Activated CD8-positive, alpha-beta memory T cell treated with anti-CD3 and anti-CD28 coated beads, Interleukin-2, amount 10 ng/mL, durations not matched to agents 7 days and 5 days (primary cell): Measurements from ENCODE around the gene LBH. TPM values are rescaled to one million over a fixed set of nuclear protein-coding genes. Genes with fewer than 3 reads are reported as not detected.

ENCODE experiments used
- ATAC-seq: fragments of 150-1000 bp; cut with Tn5 transposase; one replicate; pipeline ENCODE4 v1.10.0; 2021; ENCODE audit warnings: moderate library complexity
- CTCF ChIA-PET: fragments of 350-600 bp; sonication (Branson Sonifier 250); formaldehyde crosslinking; loops from one replicate; lab custom pipeline; 2021; ENCODE audit warnings: antibody characterized with exemption; lab: Charles Lee
- DNase-seq: peaks from one replicate; pipeline ENCODE4 v3.0.0-alpha.2; 2020
- H3K27ac Mint-ChIP-seq: one replicate; pipeline ENCODE4 v1.8.0; 2021; ENCODE audit warnings: mild to moderate bottlenecking, mixed read lengths
- H3K27me3 Mint-ChIP-seq: one replicate; pipeline ENCODE4 v1.8.0; 2021; ENCODE audit warnings: mixed read lengths
- H3K36me3 Mint-ChIP-seq: one replicate; pipeline ENCODE4 v1.8.0; 2021; ENCODE audit warnings: mild to moderate bottlenecking, mixed read lengths
- H3K4me1 Mint-ChIP-seq: one replicate; pipeline ENCODE4 v1.8.0; 2021; ENCODE audit warnings: mixed read lengths
- H3K4me3 Mint-ChIP-seq: one replicate; pipeline ENCODE4 v1.8.0; 2021; ENCODE audit warnings: mild to moderate bottlenecking, moderate library complexity, mixed read lengths
- H3K9me3 Mint-ChIP-seq: one replicate; pipeline ENCODE4 v1.8.0; 2022; ENCODE audit warnings: low read depth, mixed read lengths
- total RNA-seq, 2 experiments: library from RNA; stranded (reverse); gene quantifications; one replicate each; pipeline ENCODE4 v1.2.3, GENCODE V29; 2021

The LBH gene
- total RNA-seq, 2 experiments from 2014 or later = 68.5 to 71.5 TPM

DNA sequence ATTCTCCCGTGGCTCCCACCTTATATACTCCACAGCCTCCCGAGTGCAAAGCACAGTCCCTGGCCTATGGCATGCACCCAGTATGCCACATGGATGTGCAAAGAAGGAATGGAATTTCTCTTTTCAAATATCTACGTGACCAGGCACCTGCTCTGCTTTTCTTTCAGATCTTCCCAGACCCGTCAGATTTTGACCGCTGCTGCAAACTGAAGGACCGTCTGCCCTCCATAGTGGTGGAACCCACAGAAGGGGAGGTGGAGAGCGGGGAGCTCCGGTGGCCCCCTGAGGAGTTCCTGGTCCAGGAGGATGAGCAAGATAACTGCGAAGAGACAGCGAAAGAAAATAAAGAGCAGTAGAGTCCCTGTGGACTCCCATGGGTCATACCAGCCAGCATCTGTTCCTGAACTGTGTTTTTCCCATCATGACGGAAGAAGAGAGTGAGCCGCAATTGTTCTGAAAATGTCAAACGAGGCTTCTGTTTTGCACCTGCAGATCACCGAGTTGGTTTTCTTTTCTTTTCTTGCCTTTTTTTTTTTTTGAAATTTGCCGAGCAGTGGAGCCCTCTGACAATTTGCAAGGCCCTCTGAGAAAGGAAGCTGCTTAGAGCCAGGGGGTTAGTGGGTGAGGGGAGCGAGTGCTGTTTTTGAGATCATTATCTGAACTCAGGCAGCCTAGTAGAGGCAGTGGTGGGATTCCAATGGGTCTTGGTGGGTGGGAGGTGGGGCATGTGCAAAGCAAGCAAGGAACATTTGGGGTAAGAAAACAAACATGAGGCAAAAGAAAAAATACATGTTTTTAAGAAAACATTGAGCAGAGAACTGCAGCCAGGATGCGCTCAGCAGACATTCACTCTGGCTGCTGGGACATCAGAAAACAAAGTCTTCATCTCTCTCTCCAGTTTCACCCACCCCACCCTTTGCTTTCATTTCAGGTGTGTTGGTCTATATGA, 26.2 kb downstream of the LBH start:
- Mint-ChIP-seq H3K4me1 (peaks cover 85% of the 10 kb centered on the region), H3K27ac (peak overlapping the region; percentile 72), H3K9me3 (peaks cover 7% of the 10 kb centered on the region), H3K27me3 (no peaks in the 10 kb centered on the region), H3K4me3 (no peak overlapping the region), H3K36me3 (peaks cover 62% of the 10 kb centered on the region)
- ATAC-seq (no peak), DNase-seq (no peak)
- CTCF ChIA-PET = interaction anchor here (2.2 to 6.3 kb wide), 2 partner anchors 8 to 19 kb away, joined by 6 to 38 read pairs; no protein-coding TSS in a partner anchor

DNA sequence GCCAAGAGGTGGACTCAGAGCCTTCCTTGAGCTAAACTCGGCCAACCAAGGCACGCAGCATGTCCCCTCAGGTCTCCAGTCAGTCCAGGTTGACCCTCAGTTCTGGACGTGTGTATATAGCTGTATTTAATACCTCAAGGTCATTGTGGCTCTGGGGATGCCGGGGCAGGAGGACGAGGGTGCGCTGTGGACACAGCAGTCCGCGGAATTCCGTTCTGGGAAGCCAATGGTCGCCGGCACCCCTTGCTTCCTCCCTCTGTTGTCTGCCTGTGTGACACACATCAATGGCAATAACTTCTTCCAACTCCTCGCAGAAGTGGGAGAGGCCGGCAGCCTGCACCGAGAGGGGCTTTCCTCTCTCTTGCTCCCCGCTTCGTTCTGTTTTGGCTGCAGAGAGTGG, 27.7 kb downstream of the LBH start:
- no peak for DNase-seq
- CTCF ChIA-PET = interaction anchor here (1.6 kb wide), 1 partner anchor 453 kb away, joined by 3 read pairs; no protein-coding TSS in a partner anchor
- peaks cover 73% of the 10 kb centered on the region for H3K4me1 Mint-ChIP-seq
- H3K36me3 Mint-ChIP-seq = peaks cover 66% of the 10 kb centered on the region
- peaks cover 9% of the 10 kb centered on the region for H3K9me3 Mint-ChIP-seq
- no peak overlapping the region for H3K27ac Mint-ChIP-seq
- no peak overlapping the region for H3K4me3 Mint-ChIP-seq
- H3K27me3 Mint-ChIP-seq = no peaks in the 10 kb centered on the region
- no peak for ATAC-seq

DNA sequence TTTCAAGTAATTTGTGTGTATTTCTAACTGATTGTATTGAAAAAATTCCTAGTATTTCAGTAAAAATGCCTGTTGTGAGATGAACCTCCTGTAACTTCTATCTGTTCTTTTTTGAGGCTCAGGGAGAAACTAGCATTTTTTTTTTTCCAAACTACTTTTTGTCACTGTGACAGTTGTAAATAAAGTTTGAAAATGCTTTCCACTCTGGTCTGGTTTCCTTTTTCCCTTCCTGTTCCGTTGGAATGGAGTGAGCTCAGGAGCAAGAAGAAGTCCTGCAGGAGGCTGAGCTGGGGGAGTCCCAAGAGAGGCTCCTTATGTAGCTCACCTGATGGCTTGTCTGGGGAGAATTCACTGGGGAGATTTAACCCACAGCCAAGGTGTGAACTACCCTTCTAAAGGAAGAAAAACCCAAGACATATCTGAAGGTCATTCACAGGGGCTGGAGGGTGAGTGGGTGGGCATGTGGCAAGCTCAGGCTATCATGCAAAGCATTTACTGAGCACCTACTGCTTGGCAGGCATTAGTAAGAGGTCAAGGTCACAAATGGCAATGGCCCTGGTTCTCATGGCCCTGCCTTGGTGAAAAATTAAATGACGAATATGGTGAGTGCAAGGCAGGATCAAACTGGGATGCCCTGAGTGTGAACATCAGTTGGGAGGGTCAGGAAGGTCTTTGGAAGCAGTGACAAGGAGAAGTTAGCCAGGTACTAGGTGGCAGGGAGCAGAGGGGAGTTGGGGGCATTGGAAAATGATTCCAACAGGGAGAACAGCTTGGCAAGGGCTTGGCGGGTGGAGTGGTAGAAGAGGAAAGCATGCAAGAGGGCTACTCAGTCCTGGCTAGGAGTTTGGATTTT, 28.7 kb downstream of the LBH start:
- ATAC-seq = no peak
- Mint-ChIP-seq H3K27ac (no peak overlapping the region), H3K36me3 (peaks cover 74% of the 10 kb centered on the region), H3K27me3 (no peaks in the 10 kb centered on the region), H3K4me3 (no peak overlapping the region), H3K9me3 (peaks cover 11% of the 10 kb centered on the region), H3K4me1 (peaks cover 70% of the 10 kb centered on the region)
- no peak for DNase-seq
- CTCF ChIA-PET = interaction anchor here (0.7 to 1.6 kb wide), 2 partner anchors 20 to 452 kb away, joined by 3 read pairs; no protein-coding TSS in a partner anchor

DNA sequence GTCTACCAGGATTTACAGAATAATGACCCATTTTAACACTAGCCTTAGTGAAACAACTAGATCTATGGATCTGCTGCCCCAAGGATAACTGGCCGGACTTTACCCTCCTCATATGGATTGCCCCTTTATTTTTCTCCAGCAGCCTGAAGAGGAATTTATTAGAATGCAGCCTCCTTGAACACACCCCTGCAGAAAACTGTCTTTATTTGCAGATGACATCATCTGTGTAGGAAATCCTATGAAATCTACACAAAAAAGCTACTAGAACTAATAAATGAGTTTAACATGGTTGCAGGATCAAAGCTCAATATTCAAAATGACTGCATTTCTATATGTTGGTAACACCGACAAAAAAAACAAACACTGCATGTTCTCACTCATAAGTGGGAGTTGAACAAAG, 29.6 kb downstream of the LBH start:
- CTCF ChIA-PET = interaction anchor here (1.0 to 2.1 kb wide), 6 partner anchors 8 to 74 kb away, joined by 3 to 6 read pairs (median 4); no protein-coding TSS in a partner anchor
- H3K27me3 Mint-ChIP-seq = no peaks in the 10 kb centered on the region
- H3K27ac Mint-ChIP-seq = peak overlapping the region; percentile 30
- H3K36me3 Mint-ChIP-seq = peaks cover 73% of the 10 kb centered on the region
- ATAC-seq (no peak), DNase-seq (no peak)
- H3K4me1 Mint-ChIP-seq = peaks cover 68% of the 10 kb centered on the region
- H3K4me3 Mint-ChIP-seq = no peak overlapping the region
- H3K9me3 Mint-ChIP-seq = peaks cover 11% of the 10 kb centered on the region

DNA sequence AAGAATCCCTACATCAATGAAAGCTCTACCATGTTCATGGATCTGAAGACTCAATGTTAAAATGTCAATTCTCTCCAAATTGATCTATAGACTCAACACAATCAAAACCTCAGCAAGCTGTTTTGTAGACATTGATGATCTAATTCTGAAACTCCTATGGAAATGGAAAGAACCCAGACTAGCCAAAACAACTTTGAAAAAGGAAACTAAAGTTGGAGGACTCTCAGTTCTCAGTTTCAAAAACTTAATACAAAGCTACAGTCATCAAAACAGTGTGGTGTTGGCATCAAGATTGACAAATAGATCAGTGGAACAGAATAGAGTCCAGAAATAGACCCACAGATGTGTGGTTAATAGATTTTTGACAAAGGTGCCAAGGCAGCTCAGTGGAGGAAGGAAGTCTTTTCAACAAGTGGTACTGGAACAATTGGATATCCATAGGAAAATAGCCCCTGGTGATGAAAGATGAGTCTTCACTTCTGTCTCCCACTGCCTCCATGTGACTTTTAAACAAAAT, 30.4 kb downstream of the LBH start:
- DNase-seq (no peak), ATAC-seq (peak; percentile 28)
- Mint-ChIP-seq H3K4me1 (peaks cover 69% of the 10 kb centered on the region), H3K27me3 (no peaks in the 10 kb centered on the region), H3K27ac (peak overlapping the region; percentile 37), H3K9me3 (peaks cover 11% of the 10 kb centered on the region), H3K36me3 (peaks cover 69% of the 10 kb centered on the region), H3K4me3 (no peak overlapping the region)
- CTCF ChIA-PET = interaction anchor here (0.7 to 2.1 kb wide), 7 partner anchors 9 to 1131 kb away, joined by 3 to 6 read pairs (median 3); no protein-coding TSS in a partner anchor

DNA sequence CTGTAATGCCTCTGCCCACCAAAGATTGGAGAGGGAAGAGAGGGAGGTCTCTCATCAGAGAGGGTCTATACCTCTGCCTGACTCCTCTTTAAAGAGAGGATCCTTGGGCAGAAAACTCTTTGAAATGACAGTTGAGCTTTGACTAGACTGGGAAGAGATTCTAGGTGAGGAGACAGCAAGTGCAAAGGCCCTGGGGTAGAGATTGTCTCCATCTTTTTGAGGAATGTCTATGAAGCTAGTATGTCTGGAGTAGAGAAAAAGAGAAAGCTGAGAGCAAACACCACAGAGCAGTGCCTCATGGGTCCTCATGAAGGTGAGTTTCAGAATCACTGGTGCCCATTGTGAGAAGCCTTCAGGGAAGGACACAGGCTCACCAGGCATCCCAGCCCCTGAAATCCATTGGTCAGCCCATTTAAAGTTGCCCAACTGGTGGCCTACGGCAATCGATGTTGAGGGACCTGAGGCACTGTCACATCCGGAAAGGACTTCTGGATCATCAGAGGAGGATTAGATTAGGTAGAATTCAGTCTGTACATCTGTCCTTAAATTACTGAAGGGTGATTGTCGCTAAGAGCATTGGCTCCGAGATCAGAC, 31.5 kb downstream of the LBH start:
- H3K36me3 Mint-ChIP-seq = peaks cover 60% of the 10 kb centered on the region
- no peak for DNase-seq
- ATAC-seq = no peak
- H3K4me3 Mint-ChIP-seq = no peak overlapping the region
- CTCF ChIA-PET = interaction anchor here (0.6 to 2.1 kb wide), 5 partner anchors 12 to 230 kb away, joined by 3 to 6 read pairs (median 4); no protein-coding TSS in a partner anchor
- H3K27me3 Mint-ChIP-seq = no peaks in the 10 kb centered on the region
- no peak overlapping the region for H3K27ac Mint-ChIP-seq
- H3K4me1 Mint-ChIP-seq = peaks cover 67% of the 10 kb centered on the region
- H3K9me3 Mint-ChIP-seq = peaks cover 11% of the 10 kb centered on the region

DNA sequence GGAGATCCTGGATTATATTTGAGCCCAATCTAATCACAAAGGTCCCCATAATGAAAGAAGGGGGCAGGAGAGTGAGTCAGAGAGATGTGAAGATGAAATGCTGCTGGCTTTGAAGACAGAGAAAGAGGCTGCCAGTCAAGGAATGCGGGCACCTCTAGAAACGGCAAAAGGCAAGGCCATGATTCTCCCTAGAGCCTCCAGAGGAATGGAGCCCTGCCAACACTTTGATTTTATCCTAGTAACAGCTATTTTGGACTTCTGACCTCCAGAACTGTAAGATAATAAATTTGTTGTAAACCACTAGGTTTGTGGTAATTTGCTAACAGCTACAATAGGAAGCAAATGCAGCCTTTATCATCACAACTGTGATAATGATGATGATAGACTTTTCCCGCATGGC, 32.9 kb downstream of the LBH start:
- Mint-ChIP-seq H3K4me1 (peaks cover 65% of the 10 kb centered on the region), H3K4me3 (no peak overlapping the region), H3K9me3 (peaks cover 11% of the 10 kb centered on the region), H3K36me3 (peaks cover 46% of the 10 kb centered on the region), H3K27ac (no peak overlapping the region), H3K27me3 (no peaks in the 10 kb centered on the region)
- DNase-seq (no peak), ATAC-seq (no peak)
- CTCF ChIA-PET = no interaction called here

DNA sequence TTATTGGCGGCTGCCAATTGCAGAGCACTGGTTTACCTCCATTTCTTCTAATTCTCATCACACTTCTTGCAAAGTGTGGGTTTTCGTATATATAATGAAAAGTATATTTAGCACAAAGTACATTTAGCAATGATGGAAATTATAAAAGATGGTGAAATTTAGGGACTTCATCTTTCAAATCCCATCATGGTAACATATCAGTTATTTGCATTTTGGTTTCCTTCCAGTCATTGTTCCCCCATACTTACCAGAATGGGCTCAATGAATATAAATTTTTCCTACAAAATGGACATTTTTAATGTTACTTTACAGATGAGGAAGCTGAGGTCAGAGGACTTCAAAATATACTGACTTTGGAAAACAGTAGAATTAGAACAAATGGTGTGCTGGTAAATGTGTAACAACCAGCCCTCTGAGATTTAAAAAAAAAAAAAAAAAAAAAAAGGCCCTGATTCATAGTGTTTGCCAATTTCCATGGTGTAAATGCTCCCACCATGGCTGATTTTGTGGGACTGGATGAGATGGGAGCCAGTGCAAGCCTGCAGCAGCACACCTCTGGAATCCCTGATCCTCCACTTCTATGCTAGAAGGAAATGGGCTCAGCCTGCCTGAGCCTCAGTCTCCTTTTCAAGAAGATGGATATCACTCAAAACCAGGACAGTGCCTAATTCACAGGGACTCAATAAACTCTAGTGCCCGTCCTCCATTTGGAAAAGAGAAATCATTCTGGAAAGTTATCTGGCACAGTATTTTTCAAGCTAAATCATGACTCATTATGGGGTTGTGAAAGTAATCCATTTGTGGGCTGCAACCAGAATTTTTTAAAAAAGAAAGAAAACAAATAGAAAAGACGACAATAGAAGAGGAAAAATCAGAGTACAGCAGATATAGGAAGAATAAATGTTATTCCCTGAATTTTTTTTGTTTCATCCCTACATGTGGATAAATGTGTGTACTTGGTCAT, 34.0 kb downstream of the LBH start:
- peaks cover 11% of the 10 kb centered on the region for H3K9me3 Mint-ChIP-seq
- no peak for ATAC-seq
- peak overlapping the region; percentile 75 for H3K4me3 Mint-ChIP-seq
- peaks cover 37% of the 10 kb centered on the region for H3K36me3 Mint-ChIP-seq
- peak overlapping the region; percentile 95 for H3K27ac Mint-ChIP-seq
- H3K4me1 Mint-ChIP-seq = peaks cover 58% of the 10 kb centered on the region
- no peak for DNase-seq
- CTCF ChIA-PET = interaction anchor here (0.9 to 2.4 kb wide), 11 partner anchors 8 to 446 kb away, joined by 3 to 13 read pairs (median 4); no protein-coding TSS in a partner anchor
- no peaks in the 10 kb centered on the region for H3K27me3 Mint-ChIP-seq

DNA sequence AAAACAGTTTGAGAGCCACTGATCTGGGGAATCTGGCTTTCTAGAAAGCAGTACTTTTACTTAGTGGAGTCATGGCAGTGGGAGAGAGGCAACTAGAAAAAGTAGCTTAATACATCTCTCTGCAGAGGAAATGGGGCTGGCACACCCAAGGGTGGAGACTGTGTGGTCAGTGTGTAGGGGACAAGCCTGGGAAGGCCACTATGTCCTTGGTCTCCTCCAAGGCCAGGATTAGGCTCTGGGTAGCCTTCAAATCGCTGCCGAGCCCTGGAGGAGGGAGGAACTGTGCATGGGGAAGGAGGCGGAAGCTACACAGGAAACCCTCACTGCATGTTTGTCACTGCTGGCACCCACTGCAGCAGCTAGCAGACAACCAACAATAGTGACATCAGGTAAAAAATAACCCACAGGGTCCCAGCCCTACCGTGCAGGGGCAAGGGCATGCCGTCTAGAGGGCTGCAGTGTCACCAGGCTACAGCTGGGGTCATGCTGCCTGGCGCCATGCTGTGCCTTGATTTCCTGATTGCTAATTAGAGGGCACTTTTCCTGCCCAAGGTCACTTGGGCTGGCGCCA, 34.8 kb downstream of the LBH start:
- Mint-ChIP-seq H3K9me3 (peaks cover 8% of the 10 kb centered on the region), H3K27ac (peak overlapping the region; percentile 95), H3K4me1 (peaks cover 51% of the 10 kb centered on the region), H3K4me3 (peak overlapping the region; percentile 75), H3K36me3 (peaks cover 29% of the 10 kb centered on the region), H3K27me3 (no peaks in the 10 kb centered on the region)
- peak; percentile 82 for ATAC-seq
- peak; percentile 79 for DNase-seq
- CTCF ChIA-PET = interaction anchor here (0.9 to 2.4 kb wide), 12 partner anchors 9 to 445 kb away, joined by 3 to 13 read pairs (median 4); no protein-coding TSS in a partner anchor

DNA sequence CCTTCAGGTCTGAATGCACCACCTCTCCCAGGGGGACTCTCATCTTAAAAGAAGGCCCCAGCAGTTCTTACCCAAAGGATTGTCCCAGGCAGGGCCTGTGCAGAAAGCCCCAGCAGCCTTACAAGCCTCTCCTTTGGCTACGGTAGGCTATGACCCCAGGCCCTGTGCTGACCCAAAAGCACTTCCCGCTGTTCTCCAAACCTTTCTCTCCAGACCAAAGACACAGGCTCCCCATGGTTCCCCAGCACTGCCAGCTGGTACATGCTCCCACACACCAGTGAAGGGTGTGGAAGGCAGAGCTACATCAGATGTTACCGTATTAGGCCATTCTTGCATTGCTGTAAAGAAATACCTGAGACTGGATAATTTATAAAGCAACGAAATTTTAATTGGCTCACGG, 35.4 kb downstream of the LBH start:
- H3K27me3 Mint-ChIP-seq = no peaks in the 10 kb centered on the region
- no peak for DNase-seq
- peak overlapping the region; percentile 75 for H3K4me3 Mint-ChIP-seq
- ATAC-seq = peak; percentile 17
- peak overlapping the region; percentile 95 for H3K27ac Mint-ChIP-seq
- H3K9me3 Mint-ChIP-seq = peaks cover 8% of the 10 kb centered on the region
- peaks cover 25% of the 10 kb centered on the region for H3K36me3 Mint-ChIP-seq
- H3K4me1 Mint-ChIP-seq = peaks cover 48% of the 10 kb centered on the region
- CTCF ChIA-PET = interaction anchor here (0.9 to 2.5 kb wide), 11 partner anchors 10 to 445 kb away, joined by 3 to 13 read pairs (median 6); no protein-coding TSS in a partner anchor
